H9 (cell line): ENCODE results near the gene UTP14A. TPM values are rescaled to one million over a fixed set of nuclear protein-coding genes. Genes with fewer than 3 reads are reported as not detected.
A peak's percentile ranks its signal among the peaks of the same experiment; 100 is the strongest.

Experiments used
- DNase-seq: peaks from one replicate; pipeline ENCODE4 v3.0.0-alpha.2; 2017
- H2AFZ ChIP-seq: one replicate; pipeline ENCODE4 v1.6.1; 2013; ENCODE audit warnings: mild to moderate bottlenecking, low read length, control low read depth, moderate library complexity
- H2AK5ac ChIP-seq: 2 replicates; pipeline ENCODE4 v1.6.1; 2013; ENCODE audit warnings: low read length, control low read depth, mixed read lengths; ENCODE audit not compliant: insufficient read length
- H2BK120ac ChIP-seq: one replicate; pipeline ENCODE4 v1.6.1; 2013; ENCODE audit warnings: low read depth, mild to moderate bottlenecking, low read length, control low read depth, inconsistent platforms; ENCODE audit not compliant: poor library complexity, severe bottlenecking
- H2BK12ac ChIP-seq: 2 replicates; pipeline ENCODE4 v1.6.1; 2013; ENCODE audit warnings: low read length, control low read depth, mixed read lengths, low read depth; ENCODE audit not compliant: insufficient read length
- H2BK15ac ChIP-seq: 2 replicates; pipeline ENCODE4 v1.6.1; 2013; ENCODE audit warnings: low read depth, low read length, control low read depth
- H2BK20ac ChIP-seq: one replicate; pipeline ENCODE4 v1.6.1; 2013; ENCODE audit warnings: low read depth, mild to moderate bottlenecking, low read length, control low read depth, inconsistent platforms; ENCODE audit not compliant: poor library complexity, severe bottlenecking
- H2BK5ac ChIP-seq: 2 replicates; pipeline ENCODE4 v1.6.1; 2013; ENCODE audit warnings: low read length, control low read depth, mixed read lengths; ENCODE audit not compliant: insufficient read length
- H3K14ac ChIP-seq: 2 replicates; pipeline ENCODE4 v1.6.1; 2013; ENCODE audit warnings: low read length, control low read depth; ENCODE audit not compliant: insufficient read depth
- H3K18ac ChIP-seq: 2 replicates; pipeline ENCODE4 v1.6.1; 2013; ENCODE audit warnings: low read depth, mild to moderate bottlenecking, mixed read lengths, low read length, control low read depth; ENCODE audit not compliant: insufficient read length
- H3K23ac ChIP-seq: 2 replicates; pipeline ENCODE4 v1.6.1; 2013; ENCODE audit warnings: low read length, control low read depth, mixed read lengths, low read depth; ENCODE audit not compliant: insufficient read length
- H3K23me2 ChIP-seq: 2 replicates; pipeline ENCODE4 v1.6.1; 2013; ENCODE audit warnings: low read depth, mild to moderate bottlenecking, mixed read lengths, low read length, control low read depth; ENCODE audit not compliant: insufficient read length, poor library complexity, severe bottlenecking
- H3K27ac ChIP-seq: 2 replicates; pipeline ENCODE4 v1.5.1; 2013; ENCODE audit warnings: low read length, control low read depth, mixed read lengths, low read depth; ENCODE audit not compliant: insufficient read length
- H3K27me3 ChIP-seq: 2 replicates; pipeline ENCODE4 v1.6.1; 2013; ENCODE audit warnings: low read length, control low read depth, inconsistent platforms; ENCODE audit not compliant: insufficient read depth
- H3K4ac ChIP-seq: 2 replicates; pipeline ENCODE4 v1.6.1; 2013; ENCODE audit warnings: low read depth, mild to moderate bottlenecking, control low read depth, inconsistent platforms, low read length, moderate library complexity
- H3K4me1 ChIP-seq: 2 replicates; pipeline ENCODE4 v1.6.1; 2013; ENCODE audit warnings: low read length, control low read depth, inconsistent platforms; ENCODE audit not compliant: insufficient read depth
- H3K4me2 ChIP-seq: 2 replicates; pipeline ENCODE4 v1.6.1; 2013; ENCODE audit warnings: low read length, control low read depth, mixed read lengths; ENCODE audit not compliant: insufficient read length, insufficient read depth
- H3K56ac ChIP-seq: 2 replicates; pipeline ENCODE4 v1.6.1; 2013; ENCODE audit warnings: low read depth, mild to moderate bottlenecking, mixed read lengths, low read length, control low read depth; ENCODE audit not compliant: insufficient read length
- H3K79me1 ChIP-seq: 2 replicates; pipeline ENCODE4 v1.6.1; 2013; ENCODE audit warnings: low read depth, mild to moderate bottlenecking, moderate library complexity, low read length, control low read depth, inconsistent platforms; ENCODE audit not compliant: insufficient read depth, poor library complexity, severe bottlenecking
- H3K79me2 ChIP-seq: 2 replicates; pipeline ENCODE4 v1.6.1; 2013; ENCODE audit warnings: low read length, control low read depth, inconsistent platforms; ENCODE audit not compliant: insufficient read depth
- H3K9ac ChIP-seq: 2 replicates; pipeline ENCODE4 v1.6.1; 2013; ENCODE audit warnings: low read length, control low read depth, mixed read lengths; ENCODE audit not compliant: insufficient read length; ENCODE audit errors: extremely low read depth
- H3K9me3 ChIP-seq: one replicate; pipeline ENCODE4 v1.6.1; 2013; ENCODE audit warnings: low read depth, low read length, inconsistent platforms; ENCODE audit not compliant: control insufficient read depth
- H3T11ph ChIP-seq: one replicate; pipeline ENCODE4 v1.6.1; 2013; ENCODE audit warnings: mild to moderate bottlenecking, low read length, control low read depth, inconsistent platforms
- H4K20me1 ChIP-seq: one replicate; pipeline ENCODE4 v1.6.1; 2013; ENCODE audit not compliant: control insufficient read depth, insufficient read length, insufficient read depth
- H4K5ac ChIP-seq: 2 replicates; pipeline ENCODE4 v1.6.1; 2013; ENCODE audit warnings: low read depth, mild to moderate bottlenecking, mixed read lengths, low read length, control low read depth; ENCODE audit not compliant: insufficient read length
- H4K8ac ChIP-seq: replicated peaks from 2 replicates; pipeline ENCODE4 v1.6.1; 2013; ENCODE audit warnings: low read length, control low read depth, mixed read lengths, low read depth; ENCODE audit not compliant: insufficient read length
- H4K91ac ChIP-seq: 2 replicates; pipeline ENCODE4 v1.6.1; 2013; ENCODE audit warnings: low read depth, mild to moderate bottlenecking, moderate library complexity, mixed read lengths, low read length, control low read depth; ENCODE audit not compliant: insufficient read length
- H3K27ac Mint-ChIP-seq, 3 experiments: 2 replicates in 2 of 3; 3 replicates in 1 of 3; pipeline ENCODE4 v1.8.0; 2020 to 2021; ENCODE audit warnings: mixed read lengths in 3 of 3, mild to moderate bottlenecking in 1 of 3, moderate library complexity in 1 of 3
- H3K27me3 Mint-ChIP-seq: 2 replicates; pipeline ENCODE4 v1.8.0; 2021; ENCODE audit warnings: low read depth, mild to moderate bottlenecking, moderate library complexity, mixed read lengths
- H3K36me3 Mint-ChIP-seq, 3 experiments: 2 replicates in 2 of 3; 3 replicates in 1 of 3; pipeline ENCODE4 v1.8.0; 2020 to 2021; ENCODE audit warnings: low read depth in 3 of 3, mixed read lengths in 3 of 3; ENCODE audit not compliant: insufficient read depth in 1 of 3
- H3K4me1 Mint-ChIP-seq, 2 experiments: 2 replicates each; pipeline ENCODE4 v1.8.0; 2020; ENCODE audit warnings: mixed read lengths in 2 of 2
- H3K4me3 Mint-ChIP-seq, 2 experiments: 2 replicates in 1 of 2; 3 replicates in 1 of 2; pipeline ENCODE4 v1.8.0; 2020 to 2021; ENCODE audit warnings: mild to moderate bottlenecking in 2 of 2, mixed read lengths in 2 of 2, moderate library complexity in 1 of 2
- H3K9me3 Mint-ChIP-seq, 2 experiments: 2 replicates in 1 of 2; 3 replicates in 1 of 2; pipeline ENCODE4 v1.8.0; 2020; ENCODE audit warnings: mild to moderate bottlenecking in 2 of 2, mixed read lengths in 2 of 2, moderate library complexity in 1 of 2
- CTCF ChIP-seq: fragments of 200-600 bp; sonication (generic); conservative IDR thresholded peaks from 3 replicates; pipeline ENCODE4 v1.8.0; 2021; ENCODE audit warnings: antibody characterized with exemption, mild to moderate bottlenecking
- WGBS: extraction: QIAGEN DNeasy Blood & Tissue Kit; methylation state at CpG from one replicate; pipeline ENCODE4 v1.1.7; 2013; ENCODE audit warnings: missing lambda C conversion rate, low lambda C conversion rate, mixed read lengths; ENCODE audit not compliant: insufficient read length; ENCODE audit errors: extremely low coverage; 5-methylcytosine and 5-hydroxymethylcytosine counted together
- total RNA-seq: library from RNA; stranded (reverse); gene quantifications from 2 replicates; pipeline ENCODE4 v1.2.1, GENCODE V29; 2021

The UTP14A gene
- total RNA-seq, 1 experiment from 2014 or later: 37.0 TPM

GRCh38 chrX:129931411-129932015 is 25.5 kb downstream of the UTP14A start:
- H2BK15ac ChIP-seq: no peak overlapping the region
- peak overlapping the region; percentile 68 for H3K18ac ChIP-seq
- no peak for TF ChIP-seq CTCF
- H3K4me1 ChIP-seq: 0 out of 2 replicates have a peak, but pooled peaks cover 2% of the 10 kb centered on the region
- H3T11ph ChIP-seq: no peak overlapping the region
- Mint-ChIP-seq H3K9me3 (peaks cover 0 to 68% of the 10 kb centered on the region in 2 experiments; a peak in 2 of 5 replicates), H3K27me3 (peaks cover 39% of the 10 kb centered on the region), H3K27ac (peak overlapping the region; percentile 92 to 97 (median 96)), H3K4me1 (peaks cover 6 to 14% of the 10 kb centered on the region in 2 experiments), H3K36me3 (peaks cover 17 to 34% (median 26%) of the 10 kb centered on the region in 3 experiments; a peak in 6 of 7 replicates), H3K4me3 (peak overlapping the region; percentile 86 to 98)
- H3K4ac ChIP-seq: no peak overlapping the region
- H2AK5ac ChIP-seq: no peak overlapping the region
- H3K23me2 ChIP-seq: peaks cover 3% of the 10 kb centered on the region
- H3K56ac ChIP-seq: no peak overlapping the region
- H4K5ac ChIP-seq: no peak overlapping the region
- no peaks in the 10 kb centered on the region for H3K79me2 ChIP-seq
- WGBS: no CpG with 5 or more reads among the region's 41 CpGs
- H3K23ac ChIP-seq: no peak overlapping the region
- no peak overlapping the region for H2BK120ac ChIP-seq
- peak overlapping the region; percentile 82 for H3K4me2 ChIP-seq
- H2BK20ac ChIP-seq: no peak overlapping the region
- peaks cover 32% of the 10 kb centered on the region for H3K27me3 ChIP-seq
- peaks cover 13% of the 10 kb centered on the region for H3K9me3 ChIP-seq
- H4K20me1 ChIP-seq: no peaks in the 10 kb centered on the region
- no peak overlapping the region for H4K91ac ChIP-seq
- H3K9ac ChIP-seq: peak overlapping the region; percentile 93
- H2AFZ ChIP-seq: no peak overlapping the region
- no peak overlapping the region for H3K27ac ChIP-seq
- H3K79me1 ChIP-seq: no peaks in the 10 kb centered on the region
- H2BK5ac ChIP-seq: no peak overlapping the region
- H3K14ac ChIP-seq: no peak overlapping the region
- H4K8ac ChIP-seq: no peak overlapping the region
- peak; percentile 93 for DNase-seq
- H2BK12ac ChIP-seq: no peak overlapping the region
